B cell (primary cell): ENCODE measurements around the gene ZNF581. TPM values are rescaled to one million over a fixed set of nuclear protein-coding genes. Genes with fewer than 3 reads are reported as not detected.

Source experiments
- ATAC-seq: fragments of 200-7000 bp; cut with Tn5 transposase; one replicate; pipeline ENCODE4 v1.10.0; 2021; ENCODE audit warnings: low read depth, mild to moderate bottlenecking, moderate number of reproducible peaks, moderate library complexity
- CTCF ChIA-PET: fragments of 350-600 bp; sonication (Branson Sonifier 250); formaldehyde crosslinking; loops from one replicate; lab custom pipeline; 2021; ENCODE audit warnings: antibody characterized with exemption, inconsistent platforms; lab: Charles Lee
- POLR2A ChIA-PET: fragments of 350-600 bp; sonication (Branson Sonifier 250); formaldehyde crosslinking; loops from one replicate; lab custom pipeline; 2021; ENCODE audit warnings: antibody characterized with exemption; lab: Charles Lee
- DNase-seq: peaks from one replicate; pipeline ENCODE4 v3.0.0; 2013
- H2AFZ ChIP-seq: 2 replicates; pipeline ENCODE4 v1.6.1; 2012; ENCODE audit warnings: mild to moderate bottlenecking, low read depth, low read length; ENCODE audit not compliant: insufficient read depth, poor library complexity, severe bottlenecking
- H3K27ac ChIP-seq, 2 donors: 1 replicate in 1 of 2; 2 replicates in 1 of 2; pipeline ENCODE4 v1.5.1; 2012 to 2013; ENCODE audit warnings: low read length in 2 of 2, mild to moderate bottlenecking in 2 of 2, moderate library complexity in 1 of 2
- H3K27me3 ChIP-seq, 4 experiments: fragments of 200-600 bp in 1 of 4; sonication (generic) in 1 of 4; replicated peaks in 1 of 4; 1 replicate in 2 of 4; 2 replicates in 2 of 4; pipeline versions ENCODE4 v1.6.1 to v1.7.0; 2013 to 2016; ENCODE audit warnings: low read length in 3 of 4, mild to moderate bottlenecking in 2 of 4, mixed read lengths in 1 of 4, moderate library complexity in 1 of 4; ENCODE audit not compliant: insufficient read depth in 4 of 4, control insufficient read depth in 3 of 4; ENCODE audit errors: control extremely low read depth in 1 of 4
- H3K36me3 ChIP-seq, 2 experiments: replicated peaks in 1 of 2; 1 replicate in 1 of 2; 2 replicates in 1 of 2; pipeline versions ENCODE4 v1.6.1 to v1.7.1; 2013; ENCODE audit warnings: low read length in 1 of 2; ENCODE audit not compliant: insufficient read depth in 2 of 2, control insufficient read depth in 1 of 2; ENCODE audit errors: control extremely low read depth in 1 of 2, extremely low read depth in 1 of 2
- H3K4me1 ChIP-seq, 2 donors: fragments of 200-600 bp in 1 of 2; sonication (generic) in 1 of 2; 1 replicate in 1 of 2; 2 replicates in 1 of 2; pipeline versions ENCODE4 v1.5.1 to v1.6.1; 2013 to 2017; ENCODE audit warnings: low read length in 2 of 2; ENCODE audit not compliant: control insufficient read depth in 2 of 2, insufficient read depth in 2 of 2
- H3K4me2 ChIP-seq: replicated peaks from 2 replicates; pipeline ENCODE3; 2012; ENCODE audit warnings: mild to moderate bottlenecking, low read depth, low read length; ENCODE audit not compliant: poor library complexity, severe bottlenecking
- H3K4me3 ChIP-seq, 5 experiments: fragments of 200-600 bp in 1 of 5; sonication (generic) in 1 of 5; 1 replicate in 3 of 5; 2 replicates in 2 of 5; pipeline versions ENCODE4 v1.5.1 to v1.7.0; 2011 to 2016; ENCODE audit warnings: low read length in 4 of 5, mild to moderate bottlenecking in 4 of 5, low read depth in 2 of 5, control low read depth in 1 of 5, moderate library complexity in 1 of 5; ENCODE audit not compliant: insufficient read depth in 1 of 5; ENCODE audit errors: control extremely low read depth in 1 of 5, extremely low read depth in 1 of 5
- H3K79me2 ChIP-seq: fragments of 200-600 bp; sonication (generic); one replicate; pipeline ENCODE4 v1.6.0; 2016; ENCODE audit warnings: low read length; ENCODE audit not compliant: control insufficient read depth, insufficient read depth
- H3K9ac ChIP-seq: fragments of 200-600 bp; sonication (generic); 2 replicates; pipeline ENCODE4 v1.6.1; 2017; ENCODE audit warnings: mild to moderate bottlenecking, low read length, moderate library complexity
- H3K9me3 ChIP-seq, 3 donors: one replicate each; pipeline versions ENCODE4 v1.6.1 to v1.7.1; 2013; ENCODE audit warnings: low read length in 2 of 3; ENCODE audit not compliant: control insufficient read depth in 2 of 3, insufficient read depth in 1 of 3; ENCODE audit errors: control extremely low read depth in 1 of 3
- H4K20me1 ChIP-seq: 2 replicates; pipeline ENCODE4 v1.6.0; 2012; ENCODE audit warnings: mild to moderate bottlenecking, low read length; ENCODE audit not compliant: insufficient read depth, control insufficient read depth, poor library complexity, severe bottlenecking
- H3K27ac Mint-ChIP-seq: one replicate; pipeline ENCODE4 v1.8.0; 2021; ENCODE audit warnings: mixed read lengths
- H3K27me3 Mint-ChIP-seq: one replicate; pipeline ENCODE4 v1.8.0; 2021; ENCODE audit warnings: mixed read lengths
- H3K4me1 Mint-ChIP-seq: one replicate; pipeline ENCODE4 v1.8.0; 2021; ENCODE audit warnings: mixed read lengths
- H3K4me3 Mint-ChIP-seq: one replicate; pipeline ENCODE4 v1.8.0; 2021; ENCODE audit warnings: mixed read lengths
- H3K9me3 Mint-ChIP-seq: one replicate; pipeline ENCODE4 v1.8.0; 2022; ENCODE audit warnings: mixed read lengths; ENCODE audit not compliant: insufficient read depth
- CTCF ChIP-seq: fragments of 200-600 bp; IDR thresholded peaks from one replicate; pipeline ENCODE4 v1.8.0; 2022; ENCODE audit warnings: antibody characterized with exemption, mild to moderate bottlenecking
- EZH2 ChIP-seq: IDR thresholded peaks from 2 replicates; pipeline ENCODE4 v1.6.1; 2012; ENCODE audit warnings: borderline replicate concordance, low read depth, mild to moderate bottlenecking, moderate library complexity, low read length; ENCODE audit not compliant: insufficient read depth, poor library complexity, severe bottlenecking
- WGBS: methylation state at CpG from one replicate; pipeline ENCODE4 v1.1.5; 2013; ENCODE audit warnings: missing lambda C conversion rate; ENCODE audit not compliant: insufficient coverage; 5-methylcytosine and 5-hydroxymethylcytosine counted together
- intact Hi-C: fragments of 100-400 bp; cut with micrococcal nuclease; formaldehyde crosslinking; loops from one replicate; pipeline ENCODE4 v1.10.0; 2022
- polyA plus RNA-seq: library from polyadenylated mRNA; depleted of rRNA; stranded (reverse); fragments of >200 nt; gene quantifications from 2 replicates; pipeline ENCODE4 v1.2.3, GENCODE V29; 2012
- total RNA-seq, 2 donors: library from RNA; stranded (reverse); fragments of 120-200 nt in 1 of 2; gene quantifications; 1 replicate in 1 of 2; 2 replicates in 1 of 2; pipeline versions ENCODE4 v1.2.3 to v1.2.4, GENCODE V29; 2013 to 2022

The ZNF581 gene
- total and polyA plus RNA-seq, 2 donors (not counting 1 experiment from before 2014, with no cell fraction given), result 48.2 to 51.3 TPM

GRCh38 chr19:55632463-55632834 lies 11.0 kb upstream of the ZNF581 start:
- H3K27ac ChIP-seq, result peak overlapping the region in 1 of 2 donors; percentile 11
- no CpG with 5 or more reads among the region's 3 CpGs for WGBS
- peak overlapping the region; percentile 37 for H2AFZ ChIP-seq
- no peaks in the 10 kb centered on the region for H3K9me3 ChIP-seq
- H3K36me3 ChIP-seq, result peaks cover 0 to 2% of the 10 kb centered on the region in 2 experiments
- no peak overlapping the region for H3K9ac ChIP-seq
- peaks cover 31% of the 10 kb centered on the region for H3K79me2 ChIP-seq
- H3K9me3 Mint-ChIP-seq, result no peaks in the 10 kb centered on the region
- no peaks in the 10 kb centered on the region for H4K20me1 ChIP-seq
- H3K4me1 ChIP-seq, result peaks cover 20 to 48% of the 10 kb centered on the region in 2 donors
- peak overlapping the region; percentile 49 for H3K4me2 ChIP-seq
- CTCF ChIA-PET, result interaction anchor here (0.5 to 9.4 kb wide), 42 partner anchors 8 to 702 kb away, joined by 3 to 132 read pairs (median 7); partner anchors contain the start of genes CCDC106, FIZ1, RDH13 and TMEM238
- H3K4me1 Mint-ChIP-seq, result peaks cover 41% of the 10 kb centered on the region
- H3K4me3 ChIP-seq, result no peak overlapping the region
- H3K4me3 Mint-ChIP-seq, result peak overlapping the region; percentile 64
- H3K27ac Mint-ChIP-seq, result peak overlapping the region; percentile 43
- DNase-seq, result peak; percentile 94
- H3K27me3 ChIP-seq, result no peaks in the 10 kb centered on the region
- H3K27me3 Mint-ChIP-seq, result no peaks in the 10 kb centered on the region
- intact Hi-C loops, result loop anchor here (1.0 to 10.0 kb wide), 6 partner anchors 8 to 682 kb away; partner anchors contain the start of genes PPP1R12C, PPP6R1, ZNF784 and ZSCAN5A
- peak; percentile 53 for ATAC-seq
- POLR2A ChIA-PET, result interaction anchor here (0.6 to 6.2 kb wide), 12 partner anchors 8 to 156 kb away, joined by 3 to 55 read pairs (median 4); partner anchors contain the start of genes CCDC106, FIZ1, U2AF2 and ZNF524
- no peak for TF ChIP-seq EZH2
- TF ChIP-seq CTCF, result peak; percentile 71

- intact Hi-C loops, result loop anchor here (5.0 to 10.0 kb wide), 4 partner anchors 132 to 681 kb away; partner anchors contain the start of genes PPP1R12C, PPP6R1 and ZSCAN5A
- no peak for DNase-seq
- Histone ChIP-seq H3K79me2 (peaks cover 35% of the 10 kb centered on the region), H3K9ac (no peak overlapping the region), H3K4me2 (peak overlapping the region; percentile 94), H3K9me3 (peaks cover 0 to under 1% (median 0%) of the 10 kb centered on the region in 3 donors), H2AFZ (no peak overlapping the region), H4K20me1 (no peaks in the 10 kb centered on the region), H3K27me3 (no peaks in the 10 kb centered on the region), H3K27ac (peak overlapping the region in 1 of 2 donors; percentile 98), H3K4me3 (peak overlapping the region in 1 of 5 experiments; percentile 100), H3K4me1 (peaks cover 20 to 55% of the 10 kb centered on the region in 2 donors), H3K36me3 (peaks cover 0 to 2% of the 10 kb centered on the region in 2 experiments)
- Mint-ChIP-seq H3K9me3 (no peaks in the 10 kb centered on the region), H3K27ac (peak overlapping the region; percentile 32), H3K27me3 (no peaks in the 10 kb centered on the region), H3K4me3 (no peak overlapping the region), H3K4me1 (peaks cover 51% of the 10 kb centered on the region)
- 92% methylated on average over 8 of the region's 8 CpGs for WGBS
- ChIA-PET POLR2A (interaction anchor here (1.3 to 6.2 kb wide), 5 partner anchors 9 to 295 kb away, joined by 4 to 55 read pairs (median 12); partner anchors contain the start of genes CCDC106, KMT5C, U2AF2 and ZNF784), CTCF (interaction anchor here (1.0 to 9.4 kb wide), 20 partner anchors 9 to 700 kb away, joined by 3 to 132 read pairs (median 22); partner anchors contain the start of genes CCDC106, TMEM238, U2AF2 and ZNF581)
- TF ChIP-seq EZH2 (no peak), CTCF (no peak)
- ATAC-seq, result no peak
These were observed 9.6 kb upstream of the ZNF581 start for GRCh38 chr19:55633861-55634260.
